GM10248 (cell line): ENCODE data around the gene RANGAP1.

Experiments
- CTCF ChIA-PET: fragments of 300-600 bp; sonication (Branson Sonifier 250); formaldehyde crosslinking; extraction: SDS; loops from one replicate; lab custom pipeline; 2021; ENCODE audit warnings: antibody characterized with exemption; lab: Yijun Ruan, JAX
- POLR2A ChIA-PET: fragments of 350-650 bp; sonication (Branson Sonifier 250); formaldehyde crosslinking; extraction: SDS; loops from one replicate; lab custom pipeline; 2020; ENCODE audit warnings: antibody characterized with exemption; lab: Yijun Ruan, JAX
- DNase-seq: peaks from one replicate; pipeline ENCODE4 v3.0.0; 2012; ENCODE audit errors: extremely low spot score
- CTCF ChIP-seq: IDR thresholded peaks from 2 replicates; pipeline ENCODE4 v1.5.1; 2012; ENCODE audit warnings: mild to moderate bottlenecking, low read depth; ENCODE audit errors: extremely low read depth, missing control alignments, control extremely low read depth

Gene RANGAP1

GRCh38 chr22:41327124-41327523 is 41.1 kb upstream of the RANGAP1 start:
- TF ChIP-seq CTCF = no peak
- no peak for DNase-seq
- CTCF ChIA-PET = interaction anchor here (1.0 kb wide), 1 partner anchor 65 kb away, joined by 3 read pairs; no protein-coding TSS in a partner anchor
- POLR2A ChIA-PET = no interaction called here

- POLR2A ChIA-PET = no interaction called here
- TF ChIP-seq CTCF = no peak
- DNase-seq = no peak
- CTCF ChIA-PET = interaction anchor here (0.8 to 0.9 kb wide), 2 partner anchors 9 to 11 kb away, joined by 3 read pairs; no protein-coding TSS in a partner anchor
Observed at GRCh38 chr22:41324821-41325528, 39.0 kb upstream of the RANGAP1 start.

GRCh38 chr22:41320416-41321240 is 34.6 kb upstream of the RANGAP1 start:
- CTCF ChIA-PET = no interaction called here
- no peak for TF ChIP-seq CTCF
- no peak for DNase-seq
- POLR2A ChIA-PET = no interaction called here

DNA sequence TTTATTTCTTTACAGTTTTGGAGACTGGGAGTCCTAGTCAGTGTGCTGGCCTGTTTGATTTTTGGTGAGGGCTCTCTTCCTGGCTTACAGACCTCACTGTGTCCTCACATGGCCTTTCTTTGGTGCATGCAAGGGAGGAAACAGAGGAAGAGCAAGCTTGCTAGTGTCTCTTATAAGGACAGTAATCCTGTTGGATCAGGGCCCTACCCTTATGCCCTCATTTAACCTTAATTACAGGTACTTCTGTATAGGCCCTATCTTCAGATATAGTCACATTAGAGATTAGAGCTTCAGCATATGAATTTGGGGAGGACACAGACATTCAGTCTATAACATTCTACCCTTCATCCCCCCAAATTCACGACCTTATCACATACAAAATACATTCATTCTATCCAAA is 29.6 kb upstream of the RANGAP1 start:
- POLR2A ChIA-PET = no interaction called here
- no peak for TF ChIP-seq CTCF
- DNase-seq = no peak
- CTCF ChIA-PET = no interaction called here

GRCh38 chr22:41314821-41315220 is 28.8 kb upstream of the RANGAP1 start:
- ChIA-PET POLR2A (no interaction called here), CTCF (no interaction called here)
- no peak for TF ChIP-seq CTCF
- no peak for DNase-seq

DNA sequence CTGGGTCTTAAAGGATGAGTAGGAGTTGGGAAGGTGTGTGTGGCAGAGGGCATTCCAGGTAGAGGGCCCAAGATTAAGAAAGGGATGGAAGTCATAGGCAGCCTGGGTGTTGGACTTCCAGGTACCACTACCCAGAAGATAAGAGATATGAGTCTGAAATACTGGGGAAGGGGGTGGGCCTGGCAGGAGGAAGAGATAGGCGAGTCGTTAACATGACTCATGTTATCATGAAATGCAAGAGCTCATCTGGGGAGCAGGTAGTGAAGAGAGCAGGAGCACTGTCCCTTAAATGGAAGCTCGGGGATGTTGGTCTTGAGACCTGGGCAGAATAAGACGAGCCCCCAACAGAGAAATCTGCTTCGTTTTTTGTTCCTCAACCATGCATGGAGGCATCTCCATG is 25.5 kb upstream of the RANGAP1 start:
- TF ChIP-seq CTCF = no peak
- no peak for DNase-seq
- CTCF ChIA-PET = interaction anchor here (1.1 to 3.2 kb wide), 2 partner anchors 10 to 92 kb away, joined by 5 to 13 read pairs; partner anchors contain the start of gene ZC3H7B
- POLR2A ChIA-PET = interaction anchor here (0.6 to 1.3 kb wide), 2 partner anchors 10 to 15 kb away, joined by 6 to 9 read pairs; partner anchors contain the start of gene ZC3H7B
